22Rv1 (cell line): Measurements from ENCODE around the gene CHL1.

ENCODE experiments used
- ZFX ChIP-seq: fragments of 450-650 bp; IDR thresholded peaks from 2 replicates; pipeline ENCODE4 v1.6.1; 2017; ENCODE audit warnings: antibody characterized with exemption, borderline replicate concordance
- TF ChIP-seq, protein P1 (sequence below): fragments of 450-650 bp; IDR thresholded peaks from 2 replicates; pipeline ENCODE4 v1.5.1; 2017; ENCODE audit warnings: mild to moderate bottlenecking

DNA sequence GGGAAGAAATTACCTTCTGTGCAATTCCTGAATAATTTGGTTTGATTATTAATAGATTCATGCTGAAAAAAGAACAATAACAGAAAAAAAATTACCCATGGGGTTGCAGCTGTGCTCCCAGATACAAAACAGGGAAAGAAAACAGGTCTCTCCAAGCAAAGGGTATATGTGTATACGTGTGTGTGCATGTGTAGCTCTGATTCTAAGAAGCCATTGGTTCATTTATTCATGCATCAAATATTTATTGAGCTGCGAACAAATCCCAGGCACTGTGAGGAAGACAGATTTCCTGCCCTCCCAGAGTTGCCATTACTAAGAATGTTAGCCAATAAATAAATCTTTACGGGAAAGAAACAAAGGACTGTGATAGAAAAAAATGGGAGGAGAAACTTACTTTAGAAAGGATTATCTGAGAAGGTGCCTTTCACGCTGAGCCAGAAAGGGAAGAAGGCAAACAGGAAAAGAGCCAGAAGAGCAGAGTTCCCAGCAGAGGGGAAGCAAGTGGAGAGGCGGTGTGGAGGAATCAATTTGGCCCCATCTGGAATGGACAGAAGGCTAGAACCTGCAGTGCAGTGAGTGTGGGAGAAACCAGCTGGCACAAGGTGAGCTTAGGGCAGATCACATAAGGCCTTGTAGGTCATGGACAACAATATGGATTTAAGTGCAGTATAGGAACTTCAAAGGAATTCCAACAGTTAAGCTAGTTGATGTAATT, 20.7 kb downstream of the CHL1 start:
- TF ChIP-seq, protein P1, sequence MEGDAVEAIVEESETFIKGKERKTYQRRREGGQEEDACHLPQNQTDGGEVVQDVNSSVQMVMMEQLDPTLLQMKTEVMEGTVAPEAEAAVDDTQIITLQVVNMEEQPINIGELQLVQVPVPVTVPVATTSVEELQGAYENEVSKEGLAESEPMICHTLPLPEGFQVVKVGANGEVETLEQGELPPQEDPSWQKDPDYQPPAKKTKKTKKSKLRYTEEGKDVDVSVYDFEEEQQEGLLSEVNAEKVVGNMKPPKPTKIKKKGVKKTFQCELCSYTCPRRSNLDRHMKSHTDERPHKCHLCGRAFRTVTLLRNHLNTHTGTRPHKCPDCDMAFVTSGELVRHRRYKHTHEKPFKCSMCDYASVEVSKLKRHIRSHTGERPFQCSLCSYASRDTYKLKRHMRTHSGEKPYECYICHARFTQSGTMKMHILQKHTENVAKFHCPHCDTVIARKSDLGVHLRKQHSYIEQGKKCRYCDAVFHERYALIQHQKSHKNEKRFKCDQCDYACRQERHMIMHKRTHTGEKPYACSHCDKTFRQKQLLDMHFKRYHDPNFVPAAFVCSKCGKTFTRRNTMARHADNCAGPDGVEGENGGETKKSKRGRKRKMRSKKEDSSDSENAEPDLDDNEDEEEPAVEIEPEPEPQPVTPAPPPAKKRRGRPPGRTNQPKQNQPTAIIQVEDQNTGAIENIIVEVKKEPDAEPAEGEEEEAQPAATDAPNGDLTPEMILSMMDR: no peak
- TF ChIP-seq ZFX: no peak
